Astrocyte of the cerebellum (primary cell): ENCODE measurements around the gene CCDC9B.

ENCODE experiments used
- DNase-seq: peaks from one replicate; pipeline ENCODE4 v3.0.0-alpha.2; 2011; ENCODE audit warnings: low read depth
- H3K4me3 ChIP-seq: 2 replicates; pipeline ENCODE4 v1.5.1; 2011; ENCODE audit warnings: mild to moderate bottlenecking, low read depth, low read length, moderate library complexity
- in situ Hi-C: cut with HindIII; loops from 2 replicates; pipeline ENCODE4 v1.10.0; 2017; ENCODE audit warnings: low sequenced_read_pairs
- TF ChIP-seq, protein P1 (sequence below): IDR thresholded peaks from 2 replicates; pipeline ENCODE4 v1.5.1; 2012; ENCODE audit warnings: low read length, low read depth, moderate library complexity, mild to moderate bottlenecking; ENCODE audit errors: missing control alignments

CCDC9B gene

DNA sequence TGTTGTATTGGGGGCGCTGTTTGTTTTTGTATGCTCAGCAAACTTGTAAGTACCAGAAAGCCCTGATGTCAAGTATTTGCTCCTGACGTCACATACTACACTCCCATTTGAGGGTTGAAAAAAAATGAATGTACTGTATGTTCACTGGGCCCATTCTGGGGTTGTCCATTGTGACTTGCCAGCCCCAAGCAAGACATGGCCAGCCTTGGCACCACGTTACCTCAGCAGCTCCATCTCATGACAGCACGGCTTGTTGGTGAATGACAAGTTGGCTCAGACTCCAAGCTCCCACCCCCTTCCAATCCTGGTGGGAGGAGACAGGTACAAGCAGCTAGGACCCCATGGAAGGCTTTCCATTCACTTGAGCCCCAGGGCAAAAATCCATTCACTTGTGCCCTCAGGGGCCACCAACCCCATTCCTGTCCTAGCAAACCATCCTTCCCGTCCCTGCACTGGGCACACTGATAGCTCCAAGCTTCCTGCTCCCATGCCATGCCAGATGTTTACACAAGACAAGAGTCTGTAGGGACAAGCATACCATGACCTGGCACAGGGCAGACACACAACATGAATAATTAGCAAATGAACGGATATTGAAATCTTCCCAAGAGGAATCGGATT is 11.7 kb upstream of the CCDC9B start:
- in situ Hi-C loops = no loop called here
- no peak for DNase-seq
- H3K4me3 ChIP-seq = no peak overlapping the region
- TF ChIP-seq, protein P1, sequence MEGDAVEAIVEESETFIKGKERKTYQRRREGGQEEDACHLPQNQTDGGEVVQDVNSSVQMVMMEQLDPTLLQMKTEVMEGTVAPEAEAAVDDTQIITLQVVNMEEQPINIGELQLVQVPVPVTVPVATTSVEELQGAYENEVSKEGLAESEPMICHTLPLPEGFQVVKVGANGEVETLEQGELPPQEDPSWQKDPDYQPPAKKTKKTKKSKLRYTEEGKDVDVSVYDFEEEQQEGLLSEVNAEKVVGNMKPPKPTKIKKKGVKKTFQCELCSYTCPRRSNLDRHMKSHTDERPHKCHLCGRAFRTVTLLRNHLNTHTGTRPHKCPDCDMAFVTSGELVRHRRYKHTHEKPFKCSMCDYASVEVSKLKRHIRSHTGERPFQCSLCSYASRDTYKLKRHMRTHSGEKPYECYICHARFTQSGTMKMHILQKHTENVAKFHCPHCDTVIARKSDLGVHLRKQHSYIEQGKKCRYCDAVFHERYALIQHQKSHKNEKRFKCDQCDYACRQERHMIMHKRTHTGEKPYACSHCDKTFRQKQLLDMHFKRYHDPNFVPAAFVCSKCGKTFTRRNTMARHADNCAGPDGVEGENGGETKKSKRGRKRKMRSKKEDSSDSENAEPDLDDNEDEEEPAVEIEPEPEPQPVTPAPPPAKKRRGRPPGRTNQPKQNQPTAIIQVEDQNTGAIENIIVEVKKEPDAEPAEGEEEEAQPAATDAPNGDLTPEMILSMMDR = no peak

DNA sequence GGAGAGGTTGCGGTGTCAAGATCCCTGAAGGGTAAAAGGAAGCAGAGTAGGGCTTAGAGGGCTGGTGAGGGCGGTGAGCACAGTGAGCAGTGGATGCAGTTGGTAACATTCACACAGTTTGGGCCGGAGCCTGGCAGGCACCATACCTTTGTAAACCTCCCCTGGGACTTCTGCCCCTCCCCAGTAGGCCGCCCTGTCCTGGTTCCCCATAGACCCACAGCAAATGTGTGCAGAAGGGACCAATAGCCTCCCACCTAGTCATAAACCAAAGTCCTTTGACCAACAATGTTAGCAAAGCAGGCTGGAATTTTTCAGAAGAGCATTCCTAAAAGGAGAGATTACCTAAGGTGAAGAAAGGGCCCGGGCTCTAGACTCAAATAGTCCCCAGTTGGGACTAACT is 8.4 kb upstream of the CCDC9B start:
- TF ChIP-seq, protein P1 = no peak
- H3K4me3 ChIP-seq = no peak overlapping the region
- in situ Hi-C loops = no loop called here
- DNase-seq = no peak

DNA sequence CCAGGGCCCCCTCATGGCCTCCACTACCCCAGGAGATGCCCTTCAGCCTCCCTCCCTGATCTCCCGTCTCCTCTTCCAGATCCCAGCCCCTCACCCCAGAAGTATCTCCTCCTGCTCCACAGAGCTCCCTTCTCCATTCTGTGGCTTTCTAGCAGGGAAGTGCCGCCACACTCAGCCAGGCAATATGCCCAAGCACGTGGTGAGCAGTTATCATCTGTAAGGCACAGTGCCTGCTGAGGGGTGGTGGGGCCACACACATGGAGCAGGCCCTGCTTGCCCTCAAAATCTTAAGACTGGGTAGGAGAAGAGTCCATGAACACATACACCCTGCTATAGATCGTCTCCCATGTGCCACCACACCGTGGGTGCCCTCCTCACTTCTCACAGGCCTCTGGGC is 7.7 kb upstream of the CCDC9B start:
- no peak overlapping the region for H3K4me3 ChIP-seq
- no peak for DNase-seq
- in situ Hi-C loops = no loop called here
- TF ChIP-seq, protein P1 = no peak

DNA sequence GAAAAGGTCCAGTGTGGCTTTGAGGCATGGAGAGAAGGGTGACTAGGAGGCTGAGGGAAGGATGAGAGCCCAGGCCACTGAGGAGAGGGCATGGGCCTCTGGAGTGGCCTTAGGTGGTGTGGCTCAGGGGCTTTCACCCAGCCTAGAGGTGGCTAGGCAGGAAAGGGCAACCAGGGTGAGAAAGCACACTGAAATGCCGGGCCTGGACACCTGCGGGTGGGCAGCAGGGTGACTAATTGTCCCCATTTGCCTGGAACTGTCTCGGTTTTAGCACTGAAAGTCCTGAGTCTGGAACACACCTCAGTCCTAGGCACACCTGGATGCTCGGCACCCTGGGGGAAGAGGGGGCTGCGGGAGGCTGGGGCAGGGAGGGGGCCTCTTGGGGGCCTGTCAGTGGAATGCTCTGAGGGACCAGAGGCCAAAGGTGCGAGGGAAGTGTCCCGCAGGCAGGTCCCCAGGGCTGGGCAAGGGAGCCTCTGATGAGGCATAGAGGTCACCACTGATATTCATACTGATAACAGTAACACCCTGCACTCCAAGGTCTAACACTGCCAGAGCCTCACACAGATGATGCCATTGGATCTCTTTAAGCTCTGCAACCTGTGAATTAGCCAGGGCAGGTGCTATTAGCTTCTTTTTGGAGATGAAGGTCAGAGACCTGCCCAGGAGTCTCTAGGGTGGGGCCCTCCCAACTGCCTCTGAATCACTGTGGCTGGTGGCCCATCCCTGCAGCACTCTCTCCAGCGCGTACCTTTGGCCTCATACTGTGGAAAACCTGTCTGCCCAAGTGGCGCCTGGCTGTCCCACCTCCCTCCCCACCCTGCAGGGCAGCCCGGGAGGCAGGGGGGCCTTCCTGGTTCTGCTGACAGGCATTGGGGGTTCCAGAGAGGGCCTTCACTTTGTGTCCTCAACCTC is 7.1 kb upstream of the CCDC9B start:
- TF ChIP-seq, protein P1 = no peak
- in situ Hi-C loops = no loop called here
- no peak for DNase-seq
- H3K4me3 ChIP-seq = no peak overlapping the region

DNA sequence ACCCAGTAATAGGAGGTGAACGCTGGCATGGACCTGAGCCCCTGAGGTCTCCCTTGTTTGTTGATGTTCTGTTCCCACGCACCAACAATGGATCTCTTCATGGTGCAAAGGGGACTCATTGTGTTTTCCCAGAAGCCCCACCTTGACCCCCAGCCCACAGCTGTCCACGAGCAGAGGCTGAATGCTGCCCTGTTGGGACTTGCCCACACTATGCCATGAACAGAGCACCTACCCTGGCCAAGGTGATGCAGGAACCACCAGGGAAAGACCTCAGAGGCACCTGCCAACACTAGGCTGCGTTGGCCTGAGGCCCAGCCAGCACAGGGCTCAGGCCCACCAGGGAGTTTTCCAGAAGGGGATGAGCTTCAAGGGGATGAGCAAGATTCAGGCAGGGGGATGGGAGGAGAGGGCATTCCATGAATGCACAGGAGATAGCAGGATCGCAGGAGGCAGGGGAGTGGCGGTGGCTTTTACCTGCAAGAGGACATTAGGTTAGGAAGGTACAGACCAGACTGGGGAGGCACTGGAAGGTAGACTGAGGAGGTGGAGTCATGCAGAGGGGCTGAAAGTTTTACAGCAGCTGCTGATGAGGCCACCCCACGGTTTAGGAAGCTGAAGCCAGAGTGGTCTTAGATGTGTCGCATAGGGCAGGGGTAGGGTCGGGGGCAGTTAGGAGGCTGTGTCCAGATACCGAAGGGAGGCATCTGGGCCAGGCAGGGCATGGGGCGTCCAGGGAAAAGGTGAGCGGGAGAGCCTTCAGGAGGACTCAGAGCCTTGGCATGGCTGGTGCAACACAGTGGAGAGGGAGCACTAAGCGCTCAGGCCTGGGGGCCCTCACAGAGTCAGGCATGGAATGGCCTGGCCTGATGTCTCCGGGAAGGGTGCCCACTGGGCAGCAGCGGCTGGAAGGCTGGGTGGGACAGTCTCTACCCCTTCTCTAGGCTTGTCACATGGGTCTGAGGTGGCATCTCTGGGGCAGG is 6.1 kb upstream of the CCDC9B start:
- in situ Hi-C loops = no loop called here
- TF ChIP-seq, protein P1 = no peak
- no peak overlapping the region for H3K4me3 ChIP-seq
- no peak for DNase-seq
